BJ (cell line): ENCODE data around the gene NR1H4. TPM values are rescaled to one million over a fixed set of nuclear protein-coding genes. Genes with fewer than 3 reads are reported as not detected.

Experiments
- CTCF ChIA-PET: fragments of 350-600 bp; formaldehyde crosslinking; extraction: SDS; loops from one replicate; lab custom pipeline; 2021; ENCODE audit warnings: antibody characterized with exemption, inconsistent platforms; lab: Yijun Ruan, JAX
- POLR2A ChIA-PET: fragments of 300-600 bp; sonication (Branson Sonifier 250); formaldehyde crosslinking; extraction: SDS; loops from one replicate; lab custom pipeline; 2021; ENCODE audit warnings: antibody characterized with exemption; lab: Charles Lee
- DNase-seq: peaks from one replicate; pipeline ENCODE4 v3.0.0-alpha.2; 2011; ENCODE audit warnings: low read depth
- H3K27me3 ChIP-seq: 2 replicates; pipeline ENCODE4 v1.6.0; 2011; ENCODE audit warnings: low read length; ENCODE audit not compliant: control insufficient read depth, insufficient read depth
- H3K36me3 ChIP-seq: 2 replicates; pipeline ENCODE4 v1.5.1; 2011; ENCODE audit warnings: low read length; ENCODE audit not compliant: control insufficient read depth, insufficient read depth
- H3K4me3 ChIP-seq: 2 replicates; pipeline ENCODE4 v1.5.1; 2011; ENCODE audit warnings: low read depth, mild to moderate bottlenecking, control low read depth, low read length
- CTCF ChIP-seq: IDR thresholded peaks from 2 replicates; pipeline ENCODE4 v1.5.1; 2011; ENCODE audit warnings: low read depth, mild to moderate bottlenecking, control low read depth, inconsistent platforms, low read length, moderate library complexity; ENCODE audit not compliant: insufficient read depth
- polyA plus RNA-seq: library from polyadenylated mRNA; depleted of rRNA; stranded (reverse); fragments of >200 nt; gene quantifications from 2 replicates; pipeline ENCODE4 v1.2.3, GENCODE V29; 2011

The NR1H4 gene
- polyA plus RNA-seq, 1 experiment: not detected

GRCh38 chr12:100504804-100505203, 31.1 kb downstream of the NR1H4 start:
- CTCF ChIA-PET: no interaction called here
- no peak for DNase-seq
- H3K36me3 ChIP-seq: no peaks in the 10 kb centered on the region
- no peak overlapping the region for H3K4me3 ChIP-seq
- no peak for TF ChIP-seq CTCF
- POLR2A ChIA-PET: no interaction called here
- no peaks in the 10 kb centered on the region for H3K27me3 ChIP-seq

- CTCF ChIA-PET: no interaction called here
- no peaks in the 10 kb centered on the region for H3K36me3 ChIP-seq
- no peak for DNase-seq
- POLR2A ChIA-PET: no interaction called here
- no peak for TF ChIP-seq CTCF
- no peak overlapping the region for H3K4me3 ChIP-seq
- H3K27me3 ChIP-seq: no peaks in the 10 kb centered on the region
Measured at GRCh38 chr12:100508751-100509150, 35.1 kb downstream of the NR1H4 start.

- no peak for TF ChIP-seq CTCF
- H3K36me3 ChIP-seq: no peaks in the 10 kb centered on the region
- ChIA-PET POLR2A (no interaction called here), CTCF (no interaction called here)
- no peak for DNase-seq
- H3K27me3 ChIP-seq: no peaks in the 10 kb centered on the region
- H3K4me3 ChIP-seq: no peak overlapping the region
Measured at GRCh38 chr12:100512692-100513091, 39.0 kb downstream of the NR1H4 start.

- CTCF ChIA-PET: no interaction called here
Measured at GRCh38 chr12:100515968-100516367, 42.3 kb downstream of the NR1H4 start.

GRCh38 chr12:100518376-100518775, 44.7 kb downstream of the NR1H4 start:
- Histone ChIP-seq H3K4me3 (no peak overlapping the region), H3K36me3 (no peaks in the 10 kb centered on the region), H3K27me3 (no peaks in the 10 kb centered on the region)
- DNase-seq: no peak
- CTCF ChIA-PET: no interaction called here
- TF ChIP-seq CTCF: no peak
- POLR2A ChIA-PET: no interaction called here

More at GRCh38 chr12:100515968-100516367, 42.3 kb downstream of the NR1H4 start:
- POLR2A ChIA-PET: no interaction called here
- DNase-seq: no peak
- TF ChIP-seq CTCF: no peak
- H3K4me3 ChIP-seq: no peak overlapping the region
- no peaks in the 10 kb centered on the region for H3K27me3 ChIP-seq
- no peaks in the 10 kb centered on the region for H3K36me3 ChIP-seq
